ENCODE data around the gene CCL18.
"Not testable (repeated sequence)": the region's sequence is repeated elsewhere in the genome, so short reads cannot be mapped to it uniquely, and the experiment has no call there.

The CCL18 gene

GRCh38 chr17:36104701-36105181 lies 40.7 kb downstream of the CCL18 start:
- DNase-seq (ENCODE audit: low spot score) = no peak

GRCh38 chr17:36105781-36106492 lies 41.9 kb downstream of the CCL18 start:
- DNase-seq (ENCODE audit: low spot score) = no peak

- no peak for DNase-seq (ENCODE audit: low spot score)
These were observed 42.4 kb downstream of the CCL18 start for GRCh38 chr17:36106493-36106835.

- no peak for DNase-seq (ENCODE audit: low spot score)
These were observed 43.6 kb downstream of the CCL18 start for GRCh38 chr17:36107660-36108059.

GRCh38 chr17:36108265-36108664 lies 44.2 kb downstream of the CCL18 start:
- not testable (repeated sequence) for DNase-seq (ENCODE audit: low spot score)

GRCh38 chr17:36111068-36111490 lies 47.0 kb downstream of the CCL18 start:
- no peak for DNase-seq (ENCODE audit: low spot score)

GRCh38 chr17:36112572-36112971 lies 48.5 kb downstream of the CCL18 start:
- no peak for DNase-seq (ENCODE audit: low spot score)

- DNase-seq (ENCODE audit: low spot score) = not testable (repeated sequence)
These were observed 49.1 kb downstream of the CCL18 start for GRCh38 chr17:36113131-36113530.

- DNase-seq (ENCODE audit: low spot score) = not testable (repeated sequence)
These were observed 51.0 kb downstream of the CCL18 start for GRCh38 chr17:36114971-36115648.

GRCh38 chr17:36115649-36115977 lies 51.5 kb downstream of the CCL18 start:
- DNase-seq (ENCODE audit: low spot score) = not testable (repeated sequence)

GRCh38 chr17:36117505-36118382 lies 53.7 kb downstream of the CCL18 start:
- no peak for DNase-seq (ENCODE audit: low spot score)

GRCh38 chr17:36118477-36119353 lies 54.6 kb downstream of the CCL18 start:
- DNase-seq (ENCODE audit: low spot score) = no peak

- no peak for DNase-seq (ENCODE audit: low spot score)
These were observed 56.1 kb downstream of the CCL18 start for GRCh38 chr17:36120221-36120620.

GRCh38 chr17:36121099-36121498 lies 57.0 kb downstream of the CCL18 start:
- not testable (repeated sequence) for DNase-seq (ENCODE audit: low spot score)

All from left forelimb (tissue), 1 donor.